ENCODE results near the gene ZBTB8OS.
"Not testable (repeated sequence)": the region's sequence is repeated elsewhere in the genome, so short reads cannot be mapped to it uniquely, and the experiment has no call there.

The ZBTB8OS gene

GRCh38 chr1:32650752-32651460 lies 556 bp upstream of the ZBTB8OS start, which contains the start of gene RBBP4:
Gene RBBP4, plus strand, starts transcription at chr1:32651208. Its CDS starts 99 bp downstream, at chr1:32651307.
- in situ Hi-C loops (cut with HindIII; ENCODE audit: low sequenced_read_pairs): no loop called here

GRCh38 chr1:32647308-32648134 lies 2.8 kb downstream of the ZBTB8OS start:
- in situ Hi-C loops (cut with HindIII; ENCODE audit: low sequenced_read_pairs): no loop called here

- in situ Hi-C loops (cut with HindIII; ENCODE audit: low sequenced_read_pairs): no loop called here
Observed at GRCh38 chr1:32644426-32644825, 5.9 kb downstream of the ZBTB8OS start.

GRCh38 chr1:32642292-32642827 lies 8.0 kb downstream of the ZBTB8OS start:
- in situ Hi-C loops (cut with HindIII; ENCODE audit: low sequenced_read_pairs): not testable (repeated sequence)

GRCh38 chr1:32639489-32640075 lies 10.8 kb downstream of the ZBTB8OS start:
- in situ Hi-C loops (cut with HindIII; ENCODE audit: low sequenced_read_pairs): no loop called here

GRCh38 chr1:32636914-32637645 lies 13.3 kb downstream of the ZBTB8OS start:
- in situ Hi-C loops (cut with HindIII; ENCODE audit: low sequenced_read_pairs): no loop called here

- in situ Hi-C loops (cut with HindIII; ENCODE audit: low sequenced_read_pairs): no loop called here
Observed at GRCh38 chr1:32635508-32636277, 14.7 kb downstream of the ZBTB8OS start.

GRCh38 chr1:32632829-32633228 lies 17.5 kb downstream of the ZBTB8OS start:
- in situ Hi-C loops (cut with HindIII; ENCODE audit: low sequenced_read_pairs): no loop called here

- in situ Hi-C loops (cut with HindIII; ENCODE audit: low sequenced_read_pairs): not testable (repeated sequence)
Observed at GRCh38 chr1:32630173-32630572, 20.2 kb downstream of the ZBTB8OS start.

- in situ Hi-C loops (cut with HindIII; ENCODE audit: low sequenced_read_pairs): no loop called here
Observed at GRCh38 chr1:32627596-32628162, 22.7 kb downstream of the ZBTB8OS start.

GRCh38 chr1:32626176-32626575 lies 24.2 kb downstream of the ZBTB8OS start:
- in situ Hi-C loops (cut with HindIII; ENCODE audit: low sequenced_read_pairs): no loop called here

GRCh38 chr1:32623775-32624174 lies 26.6 kb downstream of the ZBTB8OS start:
- in situ Hi-C loops (cut with HindIII; ENCODE audit: low sequenced_read_pairs): no loop called here

- in situ Hi-C loops (cut with HindIII; ENCODE audit: low sequenced_read_pairs): no loop called here
Observed at GRCh38 chr1:32622806-32623681, 27.3 kb downstream of the ZBTB8OS start.

- in situ Hi-C loops (cut with HindIII; ENCODE audit: low sequenced_read_pairs): no loop called here
Observed at GRCh38 chr1:32622205-32622604, 28.1 kb downstream of the ZBTB8OS start.

- in situ Hi-C loops (cut with HindIII; ENCODE audit: low sequenced_read_pairs): no loop called here
Observed at GRCh38 chr1:32619701-32620485, 30.5 kb downstream of the ZBTB8OS start.

GRCh38 chr1:32618673-32619221 lies 31.6 kb downstream of the ZBTB8OS start:
- in situ Hi-C loops (cut with HindIII; ENCODE audit: low sequenced_read_pairs): no loop called here

- in situ Hi-C loops (cut with HindIII; ENCODE audit: low sequenced_read_pairs): no loop called here
Observed at GRCh38 chr1:32613472-32613871, 36.9 kb downstream of the ZBTB8OS start.
